Tibial nerve (tissue), 3 donors: Measurements from ENCODE around the gene USH1G.

Experiments used
- POLR2A ChIP-seq, 2 donors: fragments of 450-650 bp; IDR thresholded peaks; one replicate each; pipeline ENCODE4 v1.6.1; 2017; ENCODE audit warnings: antibody characterized with exemption in 2 of 2, mild to moderate bottlenecking in 2 of 2, moderate library complexity in 2 of 2
- TF ChIP-seq, protein P1 (sequence below), 5 experiments: fragments of 200-600 bp in 3 of 5; fragments of 450-650 bp in 2 of 5; sonication (generic) in 3 of 5; IDR thresholded peaks; one replicate each; pipeline ENCODE4 v1.5.1; 2016 to 2019; ENCODE audit warnings: antibody characterized with exemption in 5 of 5, mild to moderate bottlenecking in 3 of 5, moderate library complexity in 2 of 5

DNA sequence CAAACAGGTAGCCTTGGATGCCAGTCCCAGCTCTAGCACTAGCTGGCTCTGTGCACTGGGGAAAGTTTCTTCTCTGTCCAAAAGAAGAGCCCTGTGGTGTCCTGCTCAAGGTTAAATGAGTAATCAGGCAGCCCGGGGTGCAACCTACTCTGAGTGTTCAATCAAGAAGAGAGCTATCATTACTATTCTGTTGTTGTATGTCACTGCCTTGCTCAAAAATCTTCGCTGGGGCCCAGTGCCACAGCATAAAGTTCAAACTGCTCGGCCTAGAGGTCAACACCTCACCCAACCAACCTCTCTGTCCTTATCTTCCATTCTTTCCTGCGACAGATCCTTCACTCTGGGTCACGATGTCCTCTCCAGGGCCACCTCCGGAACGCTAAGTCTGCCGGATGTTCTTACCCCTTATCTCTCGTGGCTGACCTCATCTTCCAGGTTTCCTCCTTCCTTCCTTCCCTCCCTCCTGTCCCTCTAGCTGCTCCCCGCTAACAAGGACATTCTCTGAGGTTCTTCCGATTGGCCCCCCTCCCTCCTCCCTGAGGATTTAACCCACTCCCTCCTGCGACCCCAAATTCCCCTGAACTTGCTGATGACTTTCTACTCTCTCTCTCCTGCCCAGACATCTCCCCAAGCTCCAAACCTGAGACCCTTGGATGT, 54.7 kb downstream of the USH1G start:
- TF ChIP-seq, protein P1, sequence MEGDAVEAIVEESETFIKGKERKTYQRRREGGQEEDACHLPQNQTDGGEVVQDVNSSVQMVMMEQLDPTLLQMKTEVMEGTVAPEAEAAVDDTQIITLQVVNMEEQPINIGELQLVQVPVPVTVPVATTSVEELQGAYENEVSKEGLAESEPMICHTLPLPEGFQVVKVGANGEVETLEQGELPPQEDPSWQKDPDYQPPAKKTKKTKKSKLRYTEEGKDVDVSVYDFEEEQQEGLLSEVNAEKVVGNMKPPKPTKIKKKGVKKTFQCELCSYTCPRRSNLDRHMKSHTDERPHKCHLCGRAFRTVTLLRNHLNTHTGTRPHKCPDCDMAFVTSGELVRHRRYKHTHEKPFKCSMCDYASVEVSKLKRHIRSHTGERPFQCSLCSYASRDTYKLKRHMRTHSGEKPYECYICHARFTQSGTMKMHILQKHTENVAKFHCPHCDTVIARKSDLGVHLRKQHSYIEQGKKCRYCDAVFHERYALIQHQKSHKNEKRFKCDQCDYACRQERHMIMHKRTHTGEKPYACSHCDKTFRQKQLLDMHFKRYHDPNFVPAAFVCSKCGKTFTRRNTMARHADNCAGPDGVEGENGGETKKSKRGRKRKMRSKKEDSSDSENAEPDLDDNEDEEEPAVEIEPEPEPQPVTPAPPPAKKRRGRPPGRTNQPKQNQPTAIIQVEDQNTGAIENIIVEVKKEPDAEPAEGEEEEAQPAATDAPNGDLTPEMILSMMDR (IDR thresholded peaks at IDR 0.05): no peak
- no peak for TF ChIP-seq POLR2A (IDR thresholded peaks at IDR 0.05)
